ENCODE data around the gene ARHGEF7.

GRCh38 chr13:111245576-111246384 lies 130.7 kb downstream of the ARHGEF7 start:
- TF ChIP-seq, protein P1, sequence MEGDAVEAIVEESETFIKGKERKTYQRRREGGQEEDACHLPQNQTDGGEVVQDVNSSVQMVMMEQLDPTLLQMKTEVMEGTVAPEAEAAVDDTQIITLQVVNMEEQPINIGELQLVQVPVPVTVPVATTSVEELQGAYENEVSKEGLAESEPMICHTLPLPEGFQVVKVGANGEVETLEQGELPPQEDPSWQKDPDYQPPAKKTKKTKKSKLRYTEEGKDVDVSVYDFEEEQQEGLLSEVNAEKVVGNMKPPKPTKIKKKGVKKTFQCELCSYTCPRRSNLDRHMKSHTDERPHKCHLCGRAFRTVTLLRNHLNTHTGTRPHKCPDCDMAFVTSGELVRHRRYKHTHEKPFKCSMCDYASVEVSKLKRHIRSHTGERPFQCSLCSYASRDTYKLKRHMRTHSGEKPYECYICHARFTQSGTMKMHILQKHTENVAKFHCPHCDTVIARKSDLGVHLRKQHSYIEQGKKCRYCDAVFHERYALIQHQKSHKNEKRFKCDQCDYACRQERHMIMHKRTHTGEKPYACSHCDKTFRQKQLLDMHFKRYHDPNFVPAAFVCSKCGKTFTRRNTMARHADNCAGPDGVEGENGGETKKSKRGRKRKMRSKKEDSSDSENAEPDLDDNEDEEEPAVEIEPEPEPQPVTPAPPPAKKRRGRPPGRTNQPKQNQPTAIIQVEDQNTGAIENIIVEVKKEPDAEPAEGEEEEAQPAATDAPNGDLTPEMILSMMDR (IDR thresholded peaks at IDR 0.05), result no peak
- TF ChIP-seq, protein P2, sequence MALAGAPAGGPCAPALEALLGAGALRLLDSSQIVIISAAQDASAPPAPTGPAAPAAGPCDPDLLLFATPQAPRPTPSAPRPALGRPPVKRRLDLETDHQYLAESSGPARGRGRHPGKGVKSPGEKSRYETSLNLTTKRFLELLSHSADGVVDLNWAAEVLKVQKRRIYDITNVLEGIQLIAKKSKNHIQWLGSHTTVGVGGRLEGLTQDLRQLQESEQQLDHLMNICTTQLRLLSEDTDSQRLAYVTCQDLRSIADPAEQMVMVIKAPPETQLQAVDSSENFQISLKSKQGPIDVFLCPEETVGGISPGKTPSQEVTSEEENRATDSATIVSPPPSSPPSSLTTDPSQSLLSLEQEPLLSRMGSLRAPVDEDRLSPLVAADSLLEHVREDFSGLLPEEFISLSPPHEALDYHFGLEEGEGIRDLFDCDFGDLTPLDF (CRISPR knock-in tag; IDR thresholded peaks at IDR 0.05), result no peak
- no peak for TF ChIP-seq OVOL2 (CRISPR knock-in tag; IDR thresholded peaks at IDR 0.05; ENCODE audit: borderline replicate concordance)
- no peak for TF ChIP-seq E2F5 (CRISPR knock-in tag; IDR thresholded peaks at IDR 0.05)
- TF ChIP-seq IRF1 (CRISPR knock-in tag; IDR thresholded peaks at IDR 0.05), result no peak
- TF ChIP-seq AFF4 (CRISPR knock-in tag; IDR thresholded peaks at IDR 0.05; ENCODE audit: borderline replicate concordance), result no peak
- TF ChIP-seq FOXJ3 (CRISPR knock-in tag; IDR thresholded peaks at IDR 0.05; ENCODE audit: borderline replicate concordance), result no peak
- no peak for TF ChIP-seq NFYB (CRISPR knock-in tag; conservative IDR thresholded peaks at IDR 0.05; ENCODE audit: low read depth)
- TF ChIP-seq PREB (CRISPR knock-in tag; IDR thresholded peaks at IDR 0.05; ENCODE audit: borderline replicate concordance), result no peak
